ENCODE data around the gene MCF2L. TPM values are rescaled to one million over a fixed set of nuclear protein-coding genes. Genes with fewer than 3 reads are reported as not detected.

The MCF2L gene
- total RNA-seq, 1 donor from 2014 or later, result 12.3 TPM

GRCh38 chr13:112970552-112971287 lies 1.7 kb downstream of the MCF2L start:
- no peak overlapping the region for H3K4me3 ChIP-seq (ENCODE audit: low read depth, low read length)
- TF ChIP-seq CTCF (IDR thresholded peaks at IDR 0.05; ENCODE audit: insufficient read depth, low read length, poor library complexity, severe bottlenecking), result no peak
- no peak for DNase-seq (ENCODE audit: low read depth)
- H3K36me3 ChIP-seq (ENCODE audit: control insufficient read depth, insufficient read depth, low read length), result no peaks in the 10 kb centered on the region
- peaks cover 64% of the 10 kb centered on the region for H3K27me3 ChIP-seq (ENCODE audit: control insufficient read depth, insufficient read depth, low read length)

GRCh38 chr13:112971288-112971643 lies 2.3 kb downstream of the MCF2L start:
- H3K27me3 ChIP-seq (ENCODE audit: control insufficient read depth, insufficient read depth, low read length), result peaks cover 61% of the 10 kb centered on the region
- H3K36me3 ChIP-seq (ENCODE audit: control insufficient read depth, insufficient read depth, low read length), result no peaks in the 10 kb centered on the region
- H3K4me3 ChIP-seq (ENCODE audit: low read depth, low read length), result no peak overlapping the region
- no peak for DNase-seq (ENCODE audit: low read depth)
- TF ChIP-seq CTCF (IDR thresholded peaks at IDR 0.05; ENCODE audit: insufficient read depth, low read length, poor library complexity, severe bottlenecking), result no peak

- TF ChIP-seq CTCF (IDR thresholded peaks at IDR 0.05; ENCODE audit: insufficient read depth, low read length, poor library complexity, severe bottlenecking), result no peak
- peaks cover 62% of the 10 kb centered on the region for H3K27me3 ChIP-seq (ENCODE audit: control insufficient read depth, insufficient read depth, low read length)
- no peak for DNase-seq (ENCODE audit: low read depth)
Measured at GRCh38 chr13:112972258-112972657, 3.2 kb downstream of the MCF2L start.

GRCh38 chr13:112972867-112973576 lies 4.0 kb downstream of the MCF2L start:
- peaks cover 57% of the 10 kb centered on the region for H3K27me3 ChIP-seq (ENCODE audit: control insufficient read depth, insufficient read depth, low read length)
- DNase-seq (ENCODE audit: low read depth), result no peak
- no peaks in the 10 kb centered on the region for H3K36me3 ChIP-seq (ENCODE audit: control insufficient read depth, insufficient read depth, low read length)
- H3K4me3 ChIP-seq (ENCODE audit: low read depth, low read length), result no peak overlapping the region
- no peak for TF ChIP-seq CTCF (IDR thresholded peaks at IDR 0.05; ENCODE audit: insufficient read depth, low read length, poor library complexity, severe bottlenecking)

More at GRCh38 chr13:112972258-112972657, 3.2 kb downstream of the MCF2L start:
- no peaks in the 10 kb centered on the region for H3K36me3 ChIP-seq (ENCODE audit: control insufficient read depth, insufficient read depth, low read length)
- no peak overlapping the region for H3K4me3 ChIP-seq (ENCODE audit: low read depth, low read length)

GRCh38 chr13:112973577-112973951 lies 4.5 kb downstream of the MCF2L start:
- H3K4me3 ChIP-seq (ENCODE audit: low read depth, low read length), result no peak overlapping the region
- no peak for TF ChIP-seq CTCF (IDR thresholded peaks at IDR 0.05; ENCODE audit: insufficient read depth, low read length, poor library complexity, severe bottlenecking)
- no peaks in the 10 kb centered on the region for H3K36me3 ChIP-seq (ENCODE audit: control insufficient read depth, insufficient read depth, low read length)
- no peak for DNase-seq (ENCODE audit: low read depth)
- H3K27me3 ChIP-seq (ENCODE audit: control insufficient read depth, insufficient read depth, low read length), result peaks cover 54% of the 10 kb centered on the region
